Progenitor cell of endocrine pancreas (in vitro differentiated cells): Measurements from ENCODE around the gene DTX4. TPM values are rescaled to one million over a fixed set of nuclear protein-coding genes. Genes with fewer than 3 reads are reported as not detected.

Experiments used
- DNase-seq: peaks from one replicate; pipeline ENCODE4 v3.0.0; 2021; ENCODE audit warnings: low spot score; ENCODE audit not compliant: unreplicated experiment
- H3K27ac Mint-ChIP-seq: 2 replicates; pipeline ENCODE4 v1.8.0; 2021; ENCODE audit warnings: mild to moderate bottlenecking, moderate library complexity, mixed read lengths
- H3K27me3 Mint-ChIP-seq: 2 replicates; pipeline ENCODE4 v1.8.0; 2021; ENCODE audit warnings: mixed read lengths
- H3K36me3 Mint-ChIP-seq: 2 replicates; pipeline ENCODE4 v1.8.0; 2022; ENCODE audit warnings: mixed read lengths; ENCODE audit not compliant: insufficient read depth
- H3K4me1 Mint-ChIP-seq: 2 replicates; pipeline ENCODE4 v1.8.0; 2021; ENCODE audit warnings: low read depth, mixed read lengths
- H3K4me3 Mint-ChIP-seq: 2 replicates; pipeline ENCODE4 v1.8.0; 2021; ENCODE audit warnings: low read depth, mild to moderate bottlenecking, moderate library complexity, mixed read lengths
- H3K9me3 Mint-ChIP-seq: 2 replicates; pipeline ENCODE4 v1.8.0; 2021; ENCODE audit warnings: low read depth, mixed read lengths
- CTCF ChIP-seq: fragments of 200-600 bp; sonication (generic); IDR thresholded peaks from one replicate; pipeline ENCODE4 v1.5.0; 2021; ENCODE audit warnings: antibody characterized with exemption, mild to moderate bottlenecking; ENCODE audit not compliant: unreplicated experiment
- total RNA-seq: library from RNA; stranded (reverse); gene quantifications from 2 replicates; pipeline ENCODE4 v1.2.1, GENCODE V29; 2021

Gene DTX4
- total RNA-seq, 1 donor from 2014 or later, result 61.6 TPM

- no peak overlapping the region for H3K4me3 Mint-ChIP-seq
- no peak for TF ChIP-seq CTCF
- H3K9me3 Mint-ChIP-seq, result no peaks in the 10 kb centered on the region
- no peaks in the 10 kb centered on the region for H3K4me1 Mint-ChIP-seq
- DNase-seq, result no peak
- H3K27ac Mint-ChIP-seq, result no peak overlapping the region
- no peaks in the 10 kb centered on the region for H3K36me3 Mint-ChIP-seq
- H3K27me3 Mint-ChIP-seq, result no peaks in the 10 kb centered on the region
These were observed 51.7 kb downstream of the DTX4 start for GRCh38 chr11:59223611-59224010.

- H3K4me1 Mint-ChIP-seq, result no peaks in the 10 kb centered on the region
- no peaks in the 10 kb centered on the region for H3K9me3 Mint-ChIP-seq
- H3K36me3 Mint-ChIP-seq, result no peaks in the 10 kb centered on the region
- no peak for TF ChIP-seq CTCF
- no peak overlapping the region for H3K27ac Mint-ChIP-seq
- H3K4me3 Mint-ChIP-seq, result no peak overlapping the region
- no peaks in the 10 kb centered on the region for H3K27me3 Mint-ChIP-seq
- no peak for DNase-seq
These were observed 52.5 kb downstream of the DTX4 start for GRCh38 chr11:59224351-59224928.

- no peaks in the 10 kb centered on the region for H3K4me1 Mint-ChIP-seq
- H3K4me3 Mint-ChIP-seq, result no peak overlapping the region
- H3K27ac Mint-ChIP-seq, result no peak overlapping the region
- no peaks in the 10 kb centered on the region for H3K27me3 Mint-ChIP-seq
- TF ChIP-seq CTCF, result no peak
- no peaks in the 10 kb centered on the region for H3K9me3 Mint-ChIP-seq
- no peaks in the 10 kb centered on the region for H3K36me3 Mint-ChIP-seq
- DNase-seq, result no peak
These were observed 53.1 kb downstream of the DTX4 start for GRCh38 chr11:59225017-59225416.

GRCh38 chr11:59226396-59226795 lies 54.5 kb downstream of the DTX4 start:
- Mint-ChIP-seq H3K4me1 (no peaks in the 10 kb centered on the region), H3K9me3 (peaks cover 4% of the 10 kb centered on the region), H3K4me3 (no peak overlapping the region), H3K27me3 (no peaks in the 10 kb centered on the region), H3K27ac (no peak overlapping the region), H3K36me3 (no peaks in the 10 kb centered on the region)
- DNase-seq, result no peak
- TF ChIP-seq CTCF, result no peak

GRCh38 chr11:59240322-59240721 lies 68.4 kb downstream of the DTX4 start:
- no peak for DNase-seq
- no peaks in the 10 kb centered on the region for H3K4me1 Mint-ChIP-seq
- no peaks in the 10 kb centered on the region for H3K27me3 Mint-ChIP-seq
- H3K27ac Mint-ChIP-seq, result no peak overlapping the region
- H3K9me3 Mint-ChIP-seq, result peaks cover 45% of the 10 kb centered on the region
- no peak overlapping the region for H3K4me3 Mint-ChIP-seq
- no peak for TF ChIP-seq CTCF
- H3K36me3 Mint-ChIP-seq, result no peaks in the 10 kb centered on the region
